ENCODE data around the gene PDX1. TPM values are rescaled to one million over a fixed set of nuclear protein-coding genes. Genes with fewer than 3 reads are reported as not detected.
A peak's percentile ranks its signal among the peaks of the same experiment; 100 is the strongest.

PDX1 gene
- total RNA-seq, 2 donors from 2014 or later: not detected

DNA sequence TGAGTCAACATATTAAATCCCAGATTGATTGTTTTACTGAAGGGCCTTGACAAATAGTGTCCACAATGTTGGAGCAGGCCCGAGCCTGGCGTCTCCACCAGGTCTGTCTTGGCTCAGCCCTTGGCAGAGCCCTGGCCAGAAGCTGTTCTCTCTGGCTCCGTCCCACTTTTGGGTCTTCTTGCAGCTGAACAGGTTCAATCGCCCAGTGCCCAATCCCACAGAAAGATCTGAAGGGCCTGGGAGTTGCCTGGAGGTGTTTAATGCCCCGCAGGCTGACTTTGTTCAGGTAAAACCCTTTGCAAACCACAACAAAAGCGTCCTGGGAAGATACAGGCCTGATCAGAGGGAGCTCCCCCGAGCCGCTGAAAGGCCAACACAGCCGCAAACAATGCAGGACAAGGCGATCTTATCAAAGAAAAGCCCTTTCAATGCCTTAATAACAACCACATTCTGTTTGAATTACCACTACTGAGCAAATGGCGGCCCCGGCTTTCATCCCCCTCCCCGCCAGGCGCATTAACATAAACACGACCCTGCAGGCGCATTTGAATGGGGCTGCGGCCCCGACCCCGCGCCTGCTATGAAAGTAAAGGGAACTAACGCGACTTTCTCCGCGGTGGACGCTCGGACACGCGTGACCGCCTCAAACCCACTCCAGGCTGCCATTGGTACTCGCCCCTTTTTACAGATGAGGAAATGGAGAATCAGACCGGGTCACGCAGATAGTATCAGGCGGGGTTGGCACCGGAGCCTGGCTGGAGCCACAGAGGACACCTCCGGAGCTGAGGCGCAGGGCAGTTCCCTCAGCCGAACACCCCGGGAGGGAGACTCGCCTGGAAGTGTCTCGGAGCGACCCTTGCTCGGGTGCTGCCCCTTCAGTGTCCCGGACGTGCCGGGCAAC, 46.2 kb downstream of the PDX1 start:
- Histone ChIP-seq H3K36me3 (no peaks in the 10 kb centered on the region), H3K4me3 (peak overlapping the region in 1 of 2 donors; percentile 14), H3K9me3 (no peaks in the 10 kb centered on the region), H3K27me3 (replicated peaks; ENCODE audit: insufficient read depth) (peaks cover 32% of the 10 kb centered on the region), H3K4me1 (replicated peaks) (peaks cover 9% of the 10 kb centered on the region), H3K27ac (peak overlapping the region in 1 of 2 donors; percentile 12)
- intact Hi-C loops (cut with DNase I): no loop called here
- 5% methylated on average over 45 of the region's 45 CpGs for WGBS
- peak; percentile 79 for DNase-seq (ENCODE audit: low spot score)
- TF ChIP-seq, protein P1, sequence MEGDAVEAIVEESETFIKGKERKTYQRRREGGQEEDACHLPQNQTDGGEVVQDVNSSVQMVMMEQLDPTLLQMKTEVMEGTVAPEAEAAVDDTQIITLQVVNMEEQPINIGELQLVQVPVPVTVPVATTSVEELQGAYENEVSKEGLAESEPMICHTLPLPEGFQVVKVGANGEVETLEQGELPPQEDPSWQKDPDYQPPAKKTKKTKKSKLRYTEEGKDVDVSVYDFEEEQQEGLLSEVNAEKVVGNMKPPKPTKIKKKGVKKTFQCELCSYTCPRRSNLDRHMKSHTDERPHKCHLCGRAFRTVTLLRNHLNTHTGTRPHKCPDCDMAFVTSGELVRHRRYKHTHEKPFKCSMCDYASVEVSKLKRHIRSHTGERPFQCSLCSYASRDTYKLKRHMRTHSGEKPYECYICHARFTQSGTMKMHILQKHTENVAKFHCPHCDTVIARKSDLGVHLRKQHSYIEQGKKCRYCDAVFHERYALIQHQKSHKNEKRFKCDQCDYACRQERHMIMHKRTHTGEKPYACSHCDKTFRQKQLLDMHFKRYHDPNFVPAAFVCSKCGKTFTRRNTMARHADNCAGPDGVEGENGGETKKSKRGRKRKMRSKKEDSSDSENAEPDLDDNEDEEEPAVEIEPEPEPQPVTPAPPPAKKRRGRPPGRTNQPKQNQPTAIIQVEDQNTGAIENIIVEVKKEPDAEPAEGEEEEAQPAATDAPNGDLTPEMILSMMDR (IDR thresholded peaks at IDR 0.05): no peak
- TF ChIP-seq POLR2A (IDR thresholded peaks at IDR 0.05) (no peak), POLR2AphosphoS5 (IDR thresholded peaks at IDR 0.05) (peak; percentile 67)

DNA sequence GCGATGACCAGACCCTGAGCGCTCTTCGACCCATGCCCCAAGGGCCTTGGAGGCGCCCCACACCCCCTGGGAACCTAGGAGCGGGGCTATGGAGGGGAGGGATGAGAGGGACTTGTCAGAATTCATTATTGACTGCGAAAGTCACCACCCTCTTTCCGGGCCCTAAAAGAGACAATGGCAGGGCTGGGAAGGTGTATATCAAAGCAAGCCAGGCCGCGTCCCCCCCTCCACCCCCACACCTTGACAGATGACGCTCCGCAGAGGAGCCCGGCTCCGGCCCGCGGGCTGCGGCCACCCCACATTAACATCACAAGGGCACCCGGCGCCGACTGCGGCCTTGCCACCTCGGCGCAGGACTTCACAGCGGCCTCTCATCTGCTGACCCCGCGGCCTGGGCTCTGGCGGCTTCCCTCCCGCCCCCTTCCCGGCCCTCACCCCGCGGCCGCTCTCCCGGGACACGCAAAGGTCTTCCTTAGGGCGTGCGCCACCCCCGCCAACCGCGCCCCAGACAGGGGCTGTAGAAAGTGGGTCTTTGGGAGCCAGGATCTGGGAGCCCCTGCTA, 46.9 kb downstream of the PDX1 start:
- no peak for DNase-seq (ENCODE audit: low spot score)
- intact Hi-C loops (cut with DNase I): no loop called here
- Histone ChIP-seq H3K9me3 (no peaks in the 10 kb centered on the region), H3K4me1 (replicated peaks) (peaks cover 9% of the 10 kb centered on the region), H3K27me3 (replicated peaks; ENCODE audit: insufficient read depth) (peaks cover 36% of the 10 kb centered on the region), H3K36me3 (no peaks in the 10 kb centered on the region), H3K4me3 (peak overlapping the region in 1 of 2 donors; percentile 14), H3K27ac (peak overlapping the region in 1 of 2 donors; percentile 12)
- WGBS: 8% methylated on average over 29 of the region's 38 CpGs
- TF ChIP-seq POLR2AphosphoS5 (IDR thresholded peaks at IDR 0.05): no peak
- no peak for TF ChIP-seq POLR2A (IDR thresholded peaks at IDR 0.05)
- TF ChIP-seq, protein P1 (IDR thresholded peaks at IDR 0.05): no peak

DNA sequence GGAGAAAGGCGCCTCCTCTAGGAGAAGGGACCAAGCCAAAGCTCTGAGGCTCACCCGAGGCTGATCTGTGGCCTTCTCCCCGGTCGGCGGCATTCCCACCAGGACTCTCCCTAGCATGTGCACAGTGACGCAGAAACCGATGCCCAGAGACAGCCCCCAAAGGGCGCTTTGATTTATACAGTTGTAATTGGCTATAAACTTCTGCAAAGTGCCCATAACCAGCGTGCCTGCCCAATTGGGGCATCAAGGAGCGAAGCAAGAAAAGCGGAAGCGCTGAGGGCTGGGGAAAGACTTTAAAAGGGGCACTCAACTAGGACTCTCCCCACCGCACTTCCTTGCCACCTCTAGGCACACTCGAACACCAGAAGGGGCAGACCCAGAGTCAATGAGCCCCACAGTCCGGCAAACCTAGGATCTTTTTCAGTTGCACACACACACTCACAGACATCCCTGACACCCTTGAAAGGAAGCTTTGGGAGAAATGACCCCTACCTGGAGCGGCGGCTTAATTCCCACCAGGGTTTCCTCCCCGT, 47.5 kb downstream of the PDX1 start:
- Histone ChIP-seq H3K27ac (no peak overlapping the region), H3K4me3 (peak overlapping the region in 1 of 2 donors; percentile 4), H3K27me3 (replicated peaks; ENCODE audit: insufficient read depth) (peaks cover 40% of the 10 kb centered on the region), H3K4me1 (replicated peaks) (peaks cover 9% of the 10 kb centered on the region), H3K9me3 (no peaks in the 10 kb centered on the region), H3K36me3 (no peaks in the 10 kb centered on the region)
- WGBS: 12% methylated on average over 18 of the region's 18 CpGs
- intact Hi-C loops (cut with DNase I): no loop called here
- no peak for DNase-seq (ENCODE audit: low spot score)
- TF ChIP-seq POLR2AphosphoS5 (IDR thresholded peaks at IDR 0.05): no peak
- TF ChIP-seq, protein P1 (IDR thresholded peaks at IDR 0.05): no peak
- TF ChIP-seq POLR2A (IDR thresholded peaks at IDR 0.05): no peak

DNA sequence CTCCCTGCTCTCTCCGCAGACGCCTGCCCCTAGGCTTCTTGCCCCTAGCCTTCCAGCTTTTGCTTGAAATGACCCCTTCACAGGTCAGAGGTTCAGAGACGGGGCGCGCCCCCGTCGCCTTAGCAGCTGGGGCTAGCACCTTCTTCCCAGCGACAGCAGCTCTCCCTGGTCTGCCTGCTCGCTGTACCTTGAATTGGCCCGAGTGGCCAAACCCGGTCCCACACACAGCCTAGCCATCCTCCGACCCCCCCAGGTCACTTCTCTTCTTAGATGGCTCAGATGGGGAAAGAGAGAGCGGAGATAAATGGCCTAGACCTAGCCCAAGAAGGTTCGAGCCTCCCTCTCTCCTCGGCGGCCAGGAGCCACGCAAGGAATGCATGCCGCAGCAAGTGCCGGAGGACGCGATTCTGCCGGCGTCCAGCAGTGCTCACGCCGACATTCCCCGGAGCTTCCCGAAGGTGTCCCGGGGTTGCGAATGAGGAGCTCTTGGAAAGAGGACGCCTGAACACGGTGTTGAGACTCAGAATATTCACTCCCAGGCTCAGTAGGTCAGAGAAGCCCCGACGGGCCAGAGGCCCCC, 48.0 kb downstream of the PDX1 start:
- Histone ChIP-seq H3K9me3 (no peaks in the 10 kb centered on the region), H3K4me3 (peak overlapping the region in 1 of 2 donors; percentile 14), H3K27ac (no peak overlapping the region), H3K36me3 (no peaks in the 10 kb centered on the region), H3K4me1 (replicated peaks) (peaks cover 9% of the 10 kb centered on the region), H3K27me3 (replicated peaks; ENCODE audit: insufficient read depth) (peaks cover 44% of the 10 kb centered on the region)
- intact Hi-C loops (cut with DNase I): no loop called here
- 3% methylated on average over 33 of the region's 33 CpGs for WGBS
- DNase-seq (ENCODE audit: low spot score): no peak
- TF ChIP-seq POLR2AphosphoS5 (IDR thresholded peaks at IDR 0.05) (no peak), POLR2A (IDR thresholded peaks at IDR 0.05) (no peak)
- TF ChIP-seq, protein P1 (IDR thresholded peaks at IDR 0.05): no peak
